GM18873 (cell line): Measurements from ENCODE around the gene RIT1.
A peak's percentile ranks its signal among the peaks of the same experiment; 100 is the strongest.
"Not testable (repeated sequence)": the region's sequence is repeated elsewhere in the genome, so short reads cannot be mapped to it uniquely, and the experiment has no call there.

ENCODE experiments used
- ATAC-seq: cut with Tn5 transposase; IDR thresholded peaks from one replicate; pipeline ENCODE4 v1.9.1; 2021; ENCODE audit warnings: mild to moderate bottlenecking, moderate library complexity, moderate number of reproducible peaks; ENCODE audit not compliant: unreplicated experiment, low FRiP score

The RIT1 gene

GRCh38 chr1:155934097-155934935, 23.2 kb upstream of the RIT1 start, which contains the start of gene KHDC4:
TSS of gene KHDC4 (minus strand) at chr1:155934413. CDS start at chr1:155934373, 40 bp downstream.
- peak; percentile 83 for ATAC-seq

DNA sequence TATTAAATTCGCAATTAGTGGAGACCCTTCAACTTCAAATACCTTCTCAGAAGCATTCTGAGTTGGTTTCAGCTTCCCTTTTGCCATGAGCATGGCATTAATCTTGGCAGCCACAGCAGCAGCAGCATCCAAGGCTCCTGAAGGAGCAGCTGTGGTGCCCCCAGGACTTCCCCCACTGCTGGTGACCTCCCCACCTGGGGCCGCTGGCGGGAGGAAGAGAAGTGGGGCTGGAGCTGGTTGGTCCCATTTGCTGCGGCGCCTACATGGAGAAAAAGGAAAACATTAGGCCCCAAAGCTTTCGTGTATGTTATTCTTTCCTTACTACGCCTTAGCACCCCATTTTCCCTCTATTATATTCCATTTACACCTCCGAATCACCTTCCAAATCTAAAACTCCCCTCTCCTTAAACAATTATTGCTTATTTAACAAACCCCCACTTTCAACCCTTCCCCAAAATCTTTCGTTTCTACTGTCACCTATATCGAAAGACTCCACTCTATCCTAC, 22.5 kb upstream of the RIT1 start:
- no peak for ATAC-seq

DNA sequence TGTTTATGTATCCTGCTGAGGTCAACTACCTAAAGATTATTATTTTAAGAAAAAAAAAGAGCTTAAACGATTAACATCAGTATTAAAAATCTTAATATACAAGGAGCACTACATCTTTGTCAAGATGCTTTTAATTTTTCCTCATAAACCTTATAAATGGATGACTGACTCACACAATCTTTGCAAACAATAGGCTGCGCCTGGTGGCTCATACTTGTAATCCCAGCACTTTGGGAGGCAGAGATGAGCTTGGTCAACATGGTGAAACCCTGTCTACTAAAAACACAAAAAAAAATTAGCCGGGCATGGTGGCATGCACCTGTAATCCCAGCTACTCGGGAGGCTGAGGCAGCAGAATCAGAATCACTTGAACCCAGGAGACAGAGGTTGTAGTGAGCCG, 21.3 kb upstream of the RIT1 start:
- no peak for ATAC-seq

DNA sequence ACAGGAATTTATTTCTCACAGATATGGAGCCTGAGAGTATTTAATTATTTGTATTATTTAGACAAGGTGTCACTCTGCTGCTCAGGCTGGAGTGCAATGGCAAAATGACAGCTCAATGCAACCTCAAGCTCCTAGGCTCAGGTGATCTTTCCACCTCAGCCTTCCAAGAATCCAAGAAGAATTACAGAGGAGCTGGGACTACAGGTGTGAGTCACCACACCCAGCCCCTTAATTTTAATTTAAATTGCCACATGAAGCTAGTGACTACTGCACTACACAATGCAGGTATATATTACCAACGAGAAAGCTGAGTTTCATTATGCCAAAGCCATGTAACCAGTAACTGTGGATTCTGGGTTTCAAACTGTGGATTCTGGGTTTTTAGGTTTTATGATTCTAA, 20.9 kb upstream of the RIT1 start:
- ATAC-seq: no peak

GRCh38 chr1:155931332-155932038, 20.3 kb upstream of the RIT1 start:
- ATAC-seq: no peak

DNA sequence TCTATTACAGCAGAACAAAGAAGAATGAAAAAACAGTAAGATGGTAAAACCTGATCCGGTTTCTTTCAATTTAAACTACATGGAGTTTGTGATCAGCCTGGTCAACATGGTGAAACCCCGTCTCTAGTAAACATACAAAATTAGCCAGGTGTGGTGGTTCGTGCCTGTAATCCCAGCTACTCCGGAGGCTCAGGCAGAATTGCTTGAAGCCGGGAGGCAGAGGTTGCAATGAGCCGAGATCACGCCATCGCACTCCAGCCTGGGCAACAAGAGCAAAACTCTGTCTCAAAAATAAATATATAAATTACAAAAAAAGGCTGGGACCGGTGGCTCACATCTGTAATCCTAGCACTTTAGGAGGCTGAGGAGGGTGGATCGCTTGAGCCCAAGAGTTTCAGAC, 19.6 kb upstream of the RIT1 start:
- not testable (repeated sequence) for ATAC-seq

GRCh38 chr1:155929057-155929456, 17.9 kb upstream of the RIT1 start:
- ATAC-seq: no peak

GRCh38 chr1:155925506-155925905, 14.4 kb upstream of the RIT1 start:
- no peak for ATAC-seq

GRCh38 chr1:155920717-155921116, 9.6 kb upstream of the RIT1 start:
- no peak for ATAC-seq

GRCh38 chr1:155919801-155920200, 8.7 kb upstream of the RIT1 start:
- no peak for ATAC-seq

DNA sequence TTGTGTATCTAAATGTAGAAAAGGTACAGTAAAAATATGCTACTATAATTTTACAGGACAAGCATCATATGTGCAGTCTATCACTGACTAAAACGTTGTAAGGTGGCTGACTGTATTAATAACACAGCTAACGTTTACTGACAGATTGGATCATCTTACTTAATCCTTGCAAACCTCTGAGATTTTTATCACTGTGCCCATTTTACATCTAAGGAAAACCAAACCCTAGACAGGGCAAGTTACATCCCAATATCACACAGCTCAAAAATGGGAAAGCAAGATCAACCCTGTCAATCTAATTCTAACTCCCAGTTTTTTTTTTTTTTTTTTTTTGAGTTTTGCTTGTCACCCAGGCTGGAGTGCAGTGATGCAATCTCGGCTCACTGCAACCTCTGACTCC, 7.5 kb upstream of the RIT1 start:
- ATAC-seq: no peak

DNA sequence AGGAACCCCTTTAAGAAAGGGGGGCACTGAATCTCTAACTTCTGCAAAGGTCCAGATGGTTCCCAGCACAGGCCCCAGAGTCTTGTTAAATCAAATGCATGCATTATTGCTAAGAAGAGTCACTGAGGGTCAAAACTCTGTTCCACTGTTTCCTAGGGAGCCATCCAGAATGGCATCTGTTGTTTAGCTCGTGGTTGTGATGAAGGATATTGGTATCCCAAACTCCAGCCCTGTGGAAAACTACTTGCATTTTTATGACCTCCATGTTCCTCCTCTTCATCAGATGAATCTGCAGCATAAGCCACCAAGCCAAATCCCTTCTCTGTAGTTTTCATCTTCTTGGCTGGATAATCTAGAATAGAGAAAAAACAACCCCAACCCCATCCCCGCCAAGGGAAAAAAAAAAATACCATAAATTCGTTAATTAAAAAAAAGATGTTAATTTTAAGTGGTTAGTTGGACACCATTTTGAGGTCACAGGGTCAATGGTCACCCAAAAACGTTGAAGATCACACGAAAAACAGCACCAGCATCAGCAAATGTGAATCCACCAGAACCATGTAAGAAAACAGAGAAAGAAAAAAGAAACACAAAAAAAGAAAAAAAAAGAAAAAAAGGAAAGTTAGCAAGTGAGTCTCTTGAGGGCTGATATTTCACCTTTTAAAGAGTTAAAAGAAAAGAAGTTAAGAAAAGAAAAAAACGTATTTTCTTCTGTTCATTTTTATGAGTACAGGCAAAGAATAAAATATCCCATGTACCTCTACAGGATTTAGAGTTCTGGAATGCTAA, 3.0 kb upstream of the RIT1 start:
- ATAC-seq: no peak

DNA sequence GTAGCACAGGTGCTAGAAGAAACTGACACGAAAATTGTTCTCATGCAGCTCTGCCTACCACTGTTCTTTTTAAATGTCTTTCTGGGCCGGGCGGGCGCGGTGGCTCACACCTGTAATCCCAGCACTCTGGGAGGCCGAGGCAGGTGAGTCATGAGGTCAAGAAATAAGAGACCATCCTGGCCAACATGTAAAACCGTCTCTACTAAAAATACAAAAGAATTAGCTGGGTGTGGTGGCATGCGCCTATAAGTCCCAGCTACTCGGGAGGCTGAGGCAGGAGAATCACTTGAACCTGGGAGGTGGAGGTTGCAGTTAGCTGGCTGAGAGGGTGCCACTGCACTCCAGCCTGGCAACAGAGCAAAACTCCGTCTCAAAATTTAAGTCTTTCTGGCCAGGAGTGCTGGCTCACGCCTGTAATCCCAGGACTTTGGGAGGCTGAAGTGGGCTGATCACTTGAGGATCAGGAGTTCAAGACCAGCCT, 947 bp upstream of the RIT1 start:
- ATAC-seq: no peak

DNA sequence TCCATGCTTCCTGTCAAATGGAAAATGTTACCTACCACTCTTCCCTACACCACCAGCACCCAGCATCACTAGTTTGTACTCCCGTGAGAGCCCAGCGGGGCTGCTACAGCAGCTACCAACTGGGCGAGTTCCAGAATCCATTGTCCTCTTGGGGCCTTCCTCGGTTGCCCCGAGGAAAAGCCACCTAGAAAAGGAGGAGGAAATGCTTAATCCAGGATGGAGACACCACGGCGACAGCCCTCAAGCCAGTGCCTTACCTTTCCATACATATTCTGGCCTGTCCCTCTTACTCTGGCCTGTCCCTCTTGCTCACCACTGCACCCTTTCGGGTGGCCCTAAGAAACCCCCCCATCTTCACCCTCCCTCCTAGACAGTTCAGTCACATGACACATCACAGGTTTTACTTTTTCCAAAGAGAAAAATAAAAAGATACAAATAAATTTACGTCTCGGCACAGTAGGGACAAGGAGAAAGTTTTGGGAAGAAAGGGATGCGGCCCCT, 478 bp downstream of the RIT1 start:
- ATAC-seq: no peak

DNA sequence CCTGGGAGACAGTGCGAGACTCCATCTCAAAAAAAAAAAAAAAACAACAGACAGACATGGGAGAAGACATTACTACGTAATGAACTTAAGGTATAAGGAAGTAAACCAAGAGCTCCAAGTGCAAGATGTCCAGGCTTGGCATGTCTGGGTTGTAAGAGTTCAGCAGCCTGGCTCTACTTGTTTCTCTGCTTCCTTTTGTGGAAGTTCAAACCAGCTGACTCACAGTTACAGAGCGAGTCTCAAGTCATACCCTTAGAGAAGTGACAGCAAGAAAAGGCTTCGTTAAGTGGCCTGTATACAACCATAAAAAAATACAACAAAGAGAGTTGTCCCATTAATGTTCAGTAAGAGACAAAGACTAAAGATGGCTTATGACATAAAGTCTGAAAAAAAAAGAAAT, 1.3 kb downstream of the RIT1 start:
- no peak for ATAC-seq

DNA sequence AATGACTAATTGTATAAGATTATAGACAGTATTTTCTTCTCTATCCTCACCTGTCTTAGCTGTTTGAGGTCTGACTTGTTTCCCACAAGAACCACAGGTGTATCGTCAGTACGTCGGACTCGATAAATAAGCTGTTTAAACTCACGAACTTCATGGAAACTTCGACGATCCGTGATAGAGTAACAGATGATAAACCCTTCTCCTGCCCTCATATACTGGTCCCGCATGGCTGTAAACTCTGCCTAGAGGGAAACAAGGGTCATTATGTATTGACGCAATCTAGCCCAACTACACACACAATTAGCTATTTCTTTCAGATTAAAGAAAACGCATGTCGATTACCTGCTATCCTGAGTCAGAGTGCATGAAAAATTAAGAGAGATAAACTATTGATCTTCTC, 6.9 kb downstream of the RIT1 start:
- no peak for ATAC-seq

GRCh38 chr1:155900161-155900560, 11.0 kb downstream of the RIT1 start:
- no peak for ATAC-seq

DNA sequence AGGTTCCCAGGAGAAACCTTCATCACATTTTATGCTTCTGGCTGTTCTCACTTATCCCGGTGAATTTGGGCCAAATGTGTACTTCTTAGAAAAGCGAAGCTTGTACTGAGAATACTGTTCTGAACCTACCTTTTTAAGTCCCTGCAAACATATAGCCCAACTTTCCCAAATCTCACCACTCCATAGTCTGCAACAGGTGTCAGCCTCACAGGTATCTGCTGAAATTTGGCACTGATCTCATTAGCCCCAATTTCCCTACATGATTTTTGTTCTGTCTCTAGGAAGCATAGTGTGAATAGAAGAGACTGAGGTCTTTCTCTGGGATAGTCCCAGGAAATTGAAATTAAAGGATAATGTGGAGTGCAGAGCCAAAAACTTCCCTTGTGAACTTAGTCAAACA, 11.5 kb downstream of the RIT1 start:
- ATAC-seq: no peak

DNA sequence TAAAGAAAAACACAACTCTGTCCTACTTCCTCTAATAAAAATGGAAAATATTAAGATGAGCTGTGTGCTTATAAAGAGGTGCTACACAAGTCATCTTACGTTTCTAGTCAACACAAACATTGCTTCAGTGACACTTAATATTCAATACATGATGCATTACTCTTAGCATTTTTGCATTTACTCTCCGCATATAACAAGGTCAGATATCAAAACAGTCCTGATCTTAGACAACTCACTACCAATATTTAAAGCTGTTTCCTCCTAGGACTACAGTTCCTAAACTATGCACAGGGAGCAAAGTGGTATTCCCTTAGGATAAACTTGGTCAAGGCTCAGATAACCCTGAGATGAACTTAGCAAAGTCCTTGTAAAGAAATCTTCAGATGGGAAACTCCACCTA, 12.3 kb downstream of the RIT1 start:
- no peak for ATAC-seq

DNA sequence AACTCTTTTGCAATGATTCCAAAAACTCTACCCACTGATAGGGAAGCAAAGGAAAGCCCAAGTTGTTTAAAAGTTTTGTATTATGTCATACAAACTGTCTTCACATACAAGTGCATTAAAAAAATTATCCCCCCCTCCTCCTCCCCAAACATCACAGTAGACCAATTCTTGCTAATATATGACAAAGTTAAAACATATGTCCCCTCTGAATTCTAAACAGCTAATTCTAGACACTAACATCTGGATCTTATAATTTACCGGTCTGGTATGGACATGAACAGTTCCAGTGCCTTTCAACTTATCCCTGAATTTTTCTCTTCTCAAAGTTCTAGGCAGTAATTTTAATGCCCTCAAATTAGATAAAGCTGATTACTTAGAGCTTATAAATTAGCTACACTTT, 13.4 kb downstream of the RIT1 start:
- no peak for ATAC-seq

- ATAC-seq: not testable (repeated sequence)
Measured at GRCh38 chr1:155896476-155896875, 14.7 kb downstream of the RIT1 start.
